NCI-H345 treated with DMSO at 0.1 percent for 48 hours (cell line): Measurements from ENCODE around the gene RBM44.
"Not testable (repeated sequence)": the region's sequence is repeated elsewhere in the genome, so short reads cannot be mapped to it uniquely, and the experiment has no call there.

ENCODE experiments used
- DNase-seq: peaks from one replicate; lab custom pipeline; 2025; ENCODE audit not compliant: unreplicated experiment; lab: John Stamatoyannopoulos, UW

The RBM44 gene

DNA sequence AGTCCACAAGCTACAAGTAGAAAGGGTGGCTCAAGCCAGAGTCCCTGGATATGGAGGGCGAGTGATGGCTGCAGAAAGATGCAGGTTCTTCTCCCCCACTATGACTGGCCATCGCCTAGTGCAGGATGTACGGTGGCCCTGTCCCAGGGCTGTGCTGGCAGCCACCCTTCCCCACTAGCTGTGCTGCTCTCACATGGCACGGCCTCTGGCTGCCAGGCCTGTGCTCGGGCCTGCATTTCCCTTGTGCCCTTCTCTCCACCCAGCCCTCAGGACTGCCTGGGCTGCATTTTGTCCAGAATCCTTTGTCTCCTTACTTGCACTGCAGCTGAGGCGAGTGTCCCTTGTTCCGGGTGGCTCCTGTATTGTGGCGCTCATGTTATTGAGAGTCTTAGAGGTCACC is 59.2 kb downstream of the RBM44 start:
- DNase-seq, result no peak

GRCh38 chr2:237858294-237859081 is 59.9 kb downstream of the RBM44 start:
- peak; percentile 10 for DNase-seq

- no peak for DNase-seq
These were observed 60.5 kb downstream of the RBM44 start for GRCh38 chr2:237859082-237859433.

DNA sequence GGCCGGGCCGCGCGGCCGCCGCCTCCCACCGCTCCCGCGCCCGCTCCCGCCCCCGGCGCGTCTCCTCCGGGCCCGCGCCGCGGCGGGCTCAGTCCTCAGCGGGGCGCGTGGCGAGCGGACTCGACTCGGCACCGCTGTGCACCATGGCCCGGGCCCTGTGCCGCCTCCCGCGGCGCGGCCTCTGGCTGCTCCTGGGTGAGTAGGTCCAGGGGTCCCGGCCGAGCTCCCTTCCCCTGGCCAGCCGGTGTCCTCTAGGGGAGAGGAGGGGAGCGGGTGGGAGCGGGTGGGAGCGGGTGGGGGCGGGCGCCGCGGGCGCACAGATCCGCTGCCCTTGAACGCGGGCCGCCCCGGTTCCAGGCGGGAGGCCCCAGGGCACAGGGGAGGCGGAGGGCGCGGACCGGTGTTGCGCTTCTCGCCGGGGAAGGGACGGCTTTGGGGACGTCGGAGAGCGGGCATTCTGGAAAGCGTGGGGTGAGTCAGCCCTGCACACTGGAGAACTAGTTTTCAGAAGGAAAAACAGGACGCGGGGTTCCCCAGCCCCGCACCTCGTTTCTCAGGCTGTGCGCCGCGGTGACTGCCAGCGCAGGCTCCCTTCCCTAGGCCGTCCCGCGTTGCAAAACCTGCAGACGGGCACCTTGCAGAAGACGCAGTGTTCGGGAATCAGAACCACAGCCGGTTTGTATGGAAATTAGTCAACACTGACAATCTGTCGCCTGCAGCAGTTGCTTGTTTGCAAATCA is 61.1 kb downstream of the RBM44 start, which contains the start of gene RAMP1:
TSS of gene RAMP1 (plus strand) at position 91 of the 740 bp plus-strand sequence. CDS start at position 144, 53 bp downstream.
- no peak for DNase-seq

- no peak for DNase-seq
These were observed 61.8 kb downstream of the RBM44 start for GRCh38 chr2:237860273-237860935.

DNA sequence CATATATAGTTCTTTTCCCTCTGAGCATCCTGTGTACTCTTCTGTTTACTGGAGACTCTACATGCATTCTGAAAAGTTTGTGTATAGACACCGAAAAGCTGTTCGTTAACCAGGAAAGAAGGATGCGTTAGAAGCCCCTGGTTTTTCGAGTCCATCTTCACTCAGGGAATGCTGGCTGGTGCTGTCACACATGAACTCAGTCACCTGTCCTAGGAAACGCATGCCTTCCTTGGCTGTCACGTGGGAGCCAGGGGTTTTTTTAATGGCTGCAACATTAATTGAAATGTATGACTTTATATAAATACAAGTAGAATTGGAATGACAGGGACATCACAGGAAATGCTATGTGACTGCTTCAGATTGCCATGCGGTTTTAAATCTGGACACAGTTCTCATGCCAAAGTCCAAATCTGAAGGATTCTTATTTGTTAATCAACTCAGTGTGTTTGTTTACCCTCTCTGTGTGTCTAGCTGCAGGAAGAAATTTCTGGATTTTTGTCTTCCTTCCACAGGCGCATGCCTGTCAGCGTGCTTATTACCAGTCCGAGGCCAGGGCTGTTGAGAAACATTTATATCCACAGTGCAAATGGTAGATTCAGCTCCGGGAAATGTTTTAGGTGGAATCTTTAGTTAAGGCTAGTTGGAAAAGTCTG is 63.4 kb downstream of the RBM44 start:
- DNase-seq, result no peak

- no peak for DNase-seq
These were observed 63.9 kb downstream of the RBM44 start for GRCh38 chr2:237862528-237862895.

- DNase-seq, result no peak
These were observed 64.5 kb downstream of the RBM44 start for GRCh38 chr2:237863102-237863511.

GRCh38 chr2:237863689-237864443 is 65.3 kb downstream of the RBM44 start:
- no peak for DNase-seq

DNA sequence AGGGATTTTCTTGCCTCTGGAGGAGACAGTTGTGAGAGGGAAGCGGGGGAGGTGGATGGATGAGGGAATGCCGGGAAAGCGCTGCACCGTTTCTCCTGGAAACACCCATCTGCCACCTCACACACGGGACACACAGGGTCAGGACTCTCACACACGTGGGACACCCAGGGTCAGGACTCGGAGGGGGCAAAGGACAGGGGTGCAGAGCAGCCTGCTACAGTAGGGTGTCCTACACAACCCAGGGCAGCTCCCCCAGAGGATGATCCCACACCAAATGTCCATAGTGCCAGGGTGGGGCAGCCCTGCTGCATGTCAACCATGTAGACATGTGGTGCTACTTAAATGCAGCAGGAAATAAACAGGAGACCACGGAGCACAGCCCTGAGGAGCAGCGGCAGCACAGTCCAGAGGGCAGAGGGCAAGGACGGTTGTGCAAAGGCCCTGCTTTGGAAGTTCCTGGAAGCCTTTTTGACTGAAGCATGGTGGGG is 65.9 kb downstream of the RBM44 start:
- no peak for DNase-seq

- DNase-seq, result no peak
These were observed 66.5 kb downstream of the RBM44 start for GRCh38 chr2:237864940-237865622.

GRCh38 chr2:237865623-237866041 is 67.1 kb downstream of the RBM44 start:
- DNase-seq, result no peak

DNA sequence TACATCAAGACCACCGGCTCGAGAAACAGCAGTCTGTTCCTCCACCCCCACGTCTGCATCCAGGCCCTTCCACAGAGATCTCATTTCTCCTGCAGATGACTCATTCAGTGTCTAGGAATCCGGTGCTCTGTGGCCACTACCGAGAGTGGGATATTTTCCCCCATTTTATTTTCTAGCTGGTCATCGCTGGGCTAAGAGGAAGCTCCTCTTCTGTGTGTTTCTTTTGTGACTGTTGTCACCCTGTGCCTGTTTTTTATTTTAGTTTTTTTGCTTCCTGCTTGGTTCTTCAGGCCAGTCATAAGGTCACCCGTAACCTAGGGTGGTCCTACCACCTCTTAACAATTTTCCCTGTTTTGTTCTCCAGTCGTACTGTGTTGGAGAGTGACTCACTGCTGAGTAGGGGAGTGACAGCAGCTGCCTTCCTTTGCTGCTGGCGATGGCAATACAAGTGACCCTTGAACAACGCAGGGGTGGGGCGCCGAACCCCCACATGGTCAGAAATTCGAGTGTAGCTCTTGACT is 67.6 kb downstream of the RBM44 start:
- DNase-seq, result no peak

DNA sequence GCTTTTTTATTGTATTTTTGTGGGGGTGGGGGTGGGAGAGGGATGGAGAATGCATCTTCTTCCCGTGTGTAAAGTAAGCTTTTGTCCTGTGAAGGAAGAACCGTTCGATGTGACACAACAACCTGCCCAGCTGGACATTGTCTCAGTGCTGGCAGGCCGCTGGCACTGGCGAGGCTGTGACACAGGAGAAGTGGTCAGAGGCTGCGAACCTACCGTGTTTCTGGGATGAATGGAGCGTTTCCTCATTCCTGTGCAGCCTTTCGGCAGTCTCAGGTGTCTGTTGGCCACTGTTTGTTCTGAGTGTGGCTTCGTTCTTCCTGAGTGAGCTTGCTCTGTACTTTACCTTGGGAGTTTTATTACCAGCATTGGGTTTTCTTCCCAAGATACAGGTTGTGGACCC is 68.9 kb downstream of the RBM44 start:
- no peak for DNase-seq

DNA sequence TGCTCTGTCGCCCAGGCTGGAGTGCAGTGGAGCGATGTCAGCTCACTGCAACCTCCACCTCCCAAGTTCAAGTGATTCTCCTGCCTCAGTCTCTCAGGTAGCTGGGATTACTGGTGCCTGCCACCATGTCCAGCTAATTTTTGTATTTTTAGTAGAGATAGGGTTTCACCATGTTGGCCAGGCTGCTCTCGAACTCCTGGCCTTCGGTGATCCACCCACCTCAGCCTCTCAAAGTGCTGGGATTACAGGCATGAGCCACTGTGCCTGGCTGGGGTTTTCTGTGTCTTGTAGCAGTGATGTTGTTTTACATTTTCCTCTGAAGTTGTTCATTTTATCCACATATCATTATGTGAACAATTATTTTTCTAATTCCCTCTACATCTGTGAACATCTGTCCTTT is 69.5 kb downstream of the RBM44 start:
- DNase-seq, result not testable (repeated sequence)

- DNase-seq, result no peak
These were observed 70.2 kb downstream of the RBM44 start for GRCh38 chr2:237868631-237869342.

- DNase-seq, result no peak
These were observed 70.9 kb downstream of the RBM44 start for GRCh38 chr2:237869343-237870102.

- DNase-seq, result no peak
These were observed 71.5 kb downstream of the RBM44 start for GRCh38 chr2:237870126-237870525.
